Adrenal gland (tissue), 12 donors: Measurements from ENCODE around the gene SLC1A2. TPM values are rescaled to one million over a fixed set of nuclear protein-coding genes. Genes with fewer than 3 reads are reported as not detected.

ENCODE experiments used
- DNase-seq, 7 donors: peaks; one replicate each; pipeline ENCODE4 v3.0.0-alpha.2; 2019 to 2020
- H3K27ac ChIP-seq, 5 donors: fragments of 200-600 bp; sonication (generic) in 4 of 5; 1 replicate in 3 of 5; 2 replicates in 2 of 5; pipeline versions ENCODE4 v1.5.1 to v1.8.0; 2016 to 2020; ENCODE audit warnings: mild to moderate bottlenecking in 1 of 5
- H3K27me3 ChIP-seq: fragments of 200-600 bp; 2 replicates; pipeline ENCODE4 v1.8.0; 2021
- H3K36me3 ChIP-seq, 2 donors: fragments of 200-600 bp; replicated peaks in 1 of 2; 1 replicate in 1 of 2; 2 replicates in 1 of 2; pipeline versions ENCODE4 v1.5.1 to v1.8.0; 2018 to 2022
- H3K4me1 ChIP-seq, 2 donors: fragments of 200-600 bp; replicated peaks in 1 of 2; 1 replicate in 1 of 2; 2 replicates in 1 of 2; pipeline versions ENCODE4 v1.5.1 to v1.8.0; 2018 to 2021
- H3K4me3 ChIP-seq, 4 donors: fragments of 200-600 bp; sonication (generic) in 3 of 4; one replicate each; pipeline ENCODE4 v1.5.1; 2016 to 2018
- H3K9me3 ChIP-seq, 3 donors: fragments of 200-600 bp; sonication (generic) in 1 of 3; replicated peaks in 1 of 3; 1 replicate in 2 of 3; 2 replicates in 1 of 3; pipeline versions ENCODE4 v1.5.1 to v1.8.0; 2016 to 2021
- POLR2A ChIP-seq, 2 donors: fragments of 450-650 bp; IDR thresholded peaks; one replicate each; pipeline ENCODE4 v1.6.1; 2017; ENCODE audit warnings: antibody characterized with exemption in 2 of 2, mild to moderate bottlenecking in 2 of 2, moderate library complexity in 1 of 2
- WGBS, 4 donors: extraction: QIAGEN DNeasy Blood & Tissue Kit in 2 of 4; methylation state at CpG; one replicate each; pipeline versions ENCODE4 v1.1.5 to v1.1.7; 2013 to 2017; 5-methylcytosine and 5-hydroxymethylcytosine counted together
- intact Hi-C, 2 donors: fragments of 100-400 bp; cut with DNase I; formaldehyde crosslinking; loops; one replicate each; pipeline versions ENCODE4 v1.14.1 to v1.15.0; 2022 to 2023
- polyA plus RNA-seq, 3 donors: library from polyadenylated mRNA; stranded (reverse); fragments of 200-250 nt in 2 of 3; fragments of 350-450 nt in 1 of 3; fragmentation: Illumina TruSeq in 1 of 3; extraction: RNeasy Lipid Tissue Mini Kit (QIAGEN cat#74804) in 1 of 3; gene quantifications; one replicate each; pipeline ENCODE4 v1.2.3, GENCODE V29; 2013 to 2014
- total RNA-seq, 9 donors: library from RNA; depleted of rRNA in 4 of 9; stranded (reverse); fragments of >200 nt in 4 of 9; fragments of 120-200 nt in 1 of 9; fragmentation: NEBNext Ultra II Directional in 1 of 9; extraction: Animal tissue kit (Norgen Biotek cat#: 25700) in 1 of 9; gene quantifications; one replicate each; pipeline versions ENCODE4 v1.1.0 to v1.2.4, GENCODE V29; 2013 to 2023
- TF ChIP-seq, protein P1 (sequence below), 6 experiments: fragments of 450-650 bp in 4 of 6; fragments of 200-600 bp in 2 of 6; sonication (generic) in 1 of 6; IDR thresholded peaks; 1 replicate in 5 of 6; 2 replicates in 1 of 6; pipeline versions ENCODE4 v1.5.1 to v1.8.0; 2016 to 2021; ENCODE audit warnings: antibody characterized with exemption in 6 of 6, mild to moderate bottlenecking in 2 of 6, moderate library complexity in 1 of 6
- donor health status: healthy with polysubstance abuse.
- donor health status: Bipolar disorder and iron deficiency.
- donor health status: DM: yes; HTN: yes; CAD: no.
- donor health status: DM: no; HTN: no; CAD: no.
- donor health status: DM: no; HTN: no; CAD: no.
- donor health status: DM: yes; HTN: yes; CAD: no.

SLC1A2 gene
- total and polyA plus RNA-seq, 12 donors: 1.4 to 517 (median 8.7) TPM

GRCh38 chr11:35365961-35366360 is 53.4 kb downstream of the SLC1A2 start:
- H3K36me3 ChIP-seq: no peaks in the 10 kb centered on the region
- H3K27me3 ChIP-seq: no peaks in the 10 kb centered on the region
- DNase-seq: no peak
- 85 to 94% (median 89%) methylated on average over 4 of the region's 4 CpGs for WGBS, 4 donors
- H3K4me3 ChIP-seq: no peak overlapping the region
- intact Hi-C loops: no loop called here
- no peaks in the 10 kb centered on the region for H3K9me3 ChIP-seq
- H3K27ac ChIP-seq: peak overlapping the region in 3 of 5 donors; percentile 87 to 92 (median 89)
- H3K4me1 ChIP-seq: peaks cover 34 to 35% of the 10 kb centered on the region in 2 donors
- TF ChIP-seq, protein P1, sequence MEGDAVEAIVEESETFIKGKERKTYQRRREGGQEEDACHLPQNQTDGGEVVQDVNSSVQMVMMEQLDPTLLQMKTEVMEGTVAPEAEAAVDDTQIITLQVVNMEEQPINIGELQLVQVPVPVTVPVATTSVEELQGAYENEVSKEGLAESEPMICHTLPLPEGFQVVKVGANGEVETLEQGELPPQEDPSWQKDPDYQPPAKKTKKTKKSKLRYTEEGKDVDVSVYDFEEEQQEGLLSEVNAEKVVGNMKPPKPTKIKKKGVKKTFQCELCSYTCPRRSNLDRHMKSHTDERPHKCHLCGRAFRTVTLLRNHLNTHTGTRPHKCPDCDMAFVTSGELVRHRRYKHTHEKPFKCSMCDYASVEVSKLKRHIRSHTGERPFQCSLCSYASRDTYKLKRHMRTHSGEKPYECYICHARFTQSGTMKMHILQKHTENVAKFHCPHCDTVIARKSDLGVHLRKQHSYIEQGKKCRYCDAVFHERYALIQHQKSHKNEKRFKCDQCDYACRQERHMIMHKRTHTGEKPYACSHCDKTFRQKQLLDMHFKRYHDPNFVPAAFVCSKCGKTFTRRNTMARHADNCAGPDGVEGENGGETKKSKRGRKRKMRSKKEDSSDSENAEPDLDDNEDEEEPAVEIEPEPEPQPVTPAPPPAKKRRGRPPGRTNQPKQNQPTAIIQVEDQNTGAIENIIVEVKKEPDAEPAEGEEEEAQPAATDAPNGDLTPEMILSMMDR (IDR thresholded peaks at IDR 0.05): no peak
- TF ChIP-seq POLR2A (IDR thresholded peaks at IDR 0.05): no peak

- H3K27ac ChIP-seq: peak overlapping the region in 2 of 5 donors; percentile 84 to 92
- 93 to 97% (median 94%) methylated on average over 5 of the region's 5 CpGs for WGBS, 4 donors
These were observed 54.0 kb downstream of the SLC1A2 start for GRCh38 chr11:35365395-35365794.

DNA sequence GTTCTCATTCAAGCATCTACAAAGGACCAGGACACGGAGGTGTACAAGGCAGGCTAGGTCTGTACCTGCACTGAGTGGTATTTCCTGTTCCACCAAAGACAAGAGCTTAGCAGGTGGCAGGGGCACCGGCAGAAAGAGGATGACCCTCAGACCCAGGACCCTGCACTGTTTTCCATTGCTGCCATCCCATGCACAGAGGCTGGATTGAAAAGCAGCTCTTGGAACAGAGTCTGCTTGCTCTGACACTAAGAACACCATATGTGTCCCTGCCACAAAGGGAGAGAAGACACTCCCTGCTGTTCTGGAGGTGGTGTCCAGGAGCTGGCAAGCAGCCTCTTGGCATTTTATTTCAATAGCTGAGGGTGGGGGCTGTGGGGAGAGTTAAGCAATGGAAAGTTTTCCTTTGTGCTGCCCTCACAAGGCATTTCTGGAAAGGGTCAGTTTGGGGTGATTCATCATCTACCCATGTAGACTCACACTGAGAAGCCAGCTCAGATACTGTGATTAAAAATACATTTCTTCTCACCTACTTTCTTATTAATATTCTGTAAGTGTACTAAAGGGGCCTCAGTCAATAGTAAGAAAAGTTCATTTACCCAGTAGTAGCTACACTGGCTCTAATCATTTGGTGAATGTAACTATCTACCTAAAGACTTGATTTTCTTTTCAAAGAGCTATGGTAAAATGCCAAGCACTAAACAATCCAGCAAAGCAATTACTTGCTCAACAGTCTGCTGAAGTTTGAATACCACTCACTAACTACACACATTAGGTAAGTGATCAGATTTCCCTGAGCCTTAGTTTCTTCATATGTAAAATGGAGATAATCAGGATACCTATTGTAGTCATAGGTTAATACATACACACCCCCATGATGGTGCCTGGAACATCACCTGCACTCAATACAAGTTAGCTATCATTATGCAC is 55.2 kb downstream of the SLC1A2 start:
- Histone ChIP-seq H3K4me3 (no peak overlapping the region), H3K4me1 (peaks cover 49 to 51% of the 10 kb centered on the region in 2 donors), H3K36me3 (no peaks in the 10 kb centered on the region), H3K9me3 (no peaks in the 10 kb centered on the region), H3K27ac (peak overlapping the region; percentile 28 to 92 (median 82)), H3K27me3 (no peaks in the 10 kb centered on the region)
- intact Hi-C loops: no loop called here
- TF ChIP-seq, protein P1 (IDR thresholded peaks at IDR 0.05): no peak
- TF ChIP-seq POLR2A (IDR thresholded peaks at IDR 0.05): peak in 1 of 2 donors; percentile 86
- DNase-seq: peak; percentile 89 to 96 (median 93)
- 45 to 53% (median 46%) methylated on average over 2 of the region's 2 CpGs; no CpG with 5 or more reads in 1 of the 4 donors for WGBS, 4 donors

More at GRCh38 chr11:35365395-35365794, 54.0 kb downstream of the SLC1A2 start:
- H3K4me1 ChIP-seq: peaks cover 39 to 40% of the 10 kb centered on the region in 2 donors
- H3K36me3 ChIP-seq: no peaks in the 10 kb centered on the region
- no peaks in the 10 kb centered on the region for H3K27me3 ChIP-seq
- no peaks in the 10 kb centered on the region for H3K9me3 ChIP-seq
- intact Hi-C loops: no loop called here
- TF ChIP-seq, protein P1 (IDR thresholded peaks at IDR 0.05): no peak
- no peak for TF ChIP-seq POLR2A (IDR thresholded peaks at IDR 0.05)
- DNase-seq: no peak
- H3K4me3 ChIP-seq: no peak overlapping the region

DNA sequence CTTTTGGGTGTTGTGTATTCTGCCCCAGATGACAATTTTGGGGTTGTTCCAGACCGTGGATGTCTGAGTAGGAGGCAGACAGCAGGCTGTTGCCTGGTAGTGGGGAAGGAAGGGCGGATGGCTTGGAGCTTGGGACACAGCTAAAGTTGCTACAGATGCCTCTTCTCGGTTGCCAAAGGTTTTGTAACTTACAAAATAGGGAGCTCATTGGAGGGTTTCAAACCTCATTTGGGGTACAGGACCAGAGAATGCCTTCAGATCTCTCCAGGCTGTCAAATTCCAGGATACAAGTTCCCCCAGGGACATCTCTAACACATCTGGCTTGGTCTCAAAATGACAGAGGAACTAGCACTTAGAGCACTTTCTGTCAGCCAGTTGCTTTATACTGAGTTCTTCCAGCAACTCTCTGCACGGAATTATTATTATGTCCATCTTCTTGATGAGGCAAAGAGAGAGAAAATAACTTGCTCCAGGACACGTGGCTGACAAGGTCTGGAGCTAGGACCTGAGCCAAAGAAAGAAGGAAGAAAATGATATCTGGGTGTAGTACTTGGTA is 56.0 kb downstream of the SLC1A2 start:
- H3K4me1 ChIP-seq: peaks cover 52 to 57% of the 10 kb centered on the region in 2 donors
- no peak for TF ChIP-seq POLR2A (IDR thresholded peaks at IDR 0.05)
- TF ChIP-seq, protein P1 (IDR thresholded peaks at IDR 0.05): no peak
- no peaks in the 10 kb centered on the region for H3K9me3 ChIP-seq
- DNase-seq: peak in 3 of 7 donors; percentile 24 to 33 (median 31)
- no peak overlapping the region for H3K4me3 ChIP-seq
- no peaks in the 10 kb centered on the region for H3K27me3 ChIP-seq
- no peaks in the 10 kb centered on the region for H3K36me3 ChIP-seq
- intact Hi-C loops: no loop called here
- peak overlapping the region; percentile 18 to 92 (median 82) for H3K27ac ChIP-seq
- WGBS, 4 donors: 50 to 64% (median 57%) methylated on average over 5 of the region's 5 CpGs
